GM04503 (cell line): ENCODE measurements around the gene OTOF.

Experiments
- DNase-seq: peaks from one replicate; pipeline ENCODE4 v3.0.0-alpha.2; 2012; ENCODE audit warnings: low read depth

Gene OTOF

DNA sequence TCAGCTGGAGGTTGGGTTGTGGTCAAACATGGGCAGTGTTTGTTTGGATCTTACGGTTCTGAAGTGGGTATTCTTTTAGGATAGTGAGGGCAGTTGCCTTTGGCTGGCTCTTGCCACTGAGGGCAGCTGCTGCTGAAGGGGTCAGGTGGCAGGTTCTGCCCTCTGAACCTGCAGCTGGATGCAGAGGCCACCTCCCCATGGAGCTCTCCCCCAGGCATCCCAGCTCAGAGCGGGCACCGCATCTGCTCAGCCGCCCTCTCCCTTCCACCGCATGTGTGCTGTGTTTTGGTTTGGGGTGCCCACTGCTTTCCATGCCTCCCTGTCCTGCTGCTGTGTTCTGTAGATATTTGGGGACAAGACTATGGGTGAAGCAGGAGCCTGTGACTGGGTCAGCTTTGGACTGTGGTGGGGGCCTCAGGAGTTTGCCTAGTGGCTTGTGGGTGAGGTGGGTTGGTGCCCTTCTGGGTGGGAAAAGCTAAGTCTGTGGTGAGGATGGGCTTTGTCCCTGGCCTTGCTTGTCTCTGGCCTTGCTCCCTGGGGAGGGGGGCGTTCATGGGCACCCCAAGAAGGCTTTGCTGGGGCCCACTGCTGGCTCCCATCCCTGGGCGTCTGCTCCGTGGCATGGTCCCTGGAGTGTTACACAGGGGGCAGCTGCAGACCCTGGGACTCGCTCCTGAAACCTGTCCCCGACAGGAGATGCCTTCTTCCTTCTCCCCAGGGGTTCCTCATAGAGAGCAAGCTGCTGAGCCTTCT is 28.5 kb downstream of the OTOF start:
- no peak for DNase-seq

DNA sequence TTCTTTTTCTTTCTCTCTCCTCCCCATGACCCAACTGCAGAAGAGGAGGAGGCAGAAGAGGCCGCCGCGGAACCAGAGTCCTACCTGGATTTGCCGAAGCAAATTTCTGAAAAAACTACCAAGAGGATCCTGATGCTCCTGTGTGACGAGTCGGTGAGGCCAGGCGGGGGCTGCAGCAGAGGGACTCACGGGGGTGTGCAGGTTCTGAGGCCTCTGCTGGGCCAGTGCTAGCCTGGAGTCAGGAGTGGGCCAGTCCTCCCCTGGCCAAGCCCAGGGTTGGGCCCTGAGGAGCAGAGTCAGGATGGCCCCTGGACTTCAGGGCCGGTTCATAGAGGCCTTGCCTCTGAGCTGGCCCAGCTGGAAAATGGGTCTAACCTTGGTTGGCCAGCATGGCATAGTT is 29.3 kb downstream of the OTOF start:
- no peak for DNase-seq

DNA sequence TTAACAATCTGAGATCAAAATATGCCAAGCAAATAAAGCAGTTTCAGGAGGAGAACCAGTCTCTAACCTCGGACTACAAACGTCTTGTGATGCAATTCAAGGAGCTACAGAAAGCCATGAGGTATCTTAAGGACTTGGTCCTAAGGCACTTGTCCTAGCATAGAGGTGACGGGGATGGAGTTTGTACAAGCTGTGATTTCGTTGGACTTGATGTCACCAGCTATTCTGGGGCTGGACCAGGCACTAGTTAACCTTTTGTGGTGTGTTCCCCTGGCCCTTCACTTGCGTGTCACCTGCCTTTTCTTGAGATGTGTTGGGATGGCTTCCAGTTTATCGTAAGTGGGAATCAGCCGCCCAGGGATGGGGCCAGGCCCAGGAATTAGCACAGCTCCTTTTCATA is 33.7 kb downstream of the OTOF start:
- DNase-seq: no peak

GRCh38 chr2:26442707-26443106 is 35.2 kb downstream of the OTOF start:
- no peak for DNase-seq

DNA sequence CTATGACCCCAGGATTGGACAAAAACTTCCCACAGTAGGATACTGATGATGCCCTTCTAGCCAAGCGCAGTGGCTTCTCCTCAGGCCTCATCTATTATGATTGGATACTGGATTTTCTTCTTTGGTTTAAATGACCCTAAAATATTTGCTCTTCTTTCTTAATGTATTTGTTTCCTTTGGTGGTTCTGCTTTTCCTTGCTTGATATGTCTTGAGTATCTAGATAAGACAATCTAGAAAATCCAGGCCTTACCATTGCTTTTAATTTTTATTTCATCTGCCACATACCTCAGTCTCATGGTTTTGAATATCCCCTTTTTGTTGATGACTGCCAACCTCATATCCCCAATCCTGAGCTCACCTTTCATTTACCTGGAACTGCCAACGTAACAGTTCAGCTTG is 35.6 kb downstream of the OTOF start:
- DNase-seq: no peak

- DNase-seq: no peak
Observed at GRCh38 chr2:26438926-26439325, 39.0 kb downstream of the OTOF start.

DNA sequence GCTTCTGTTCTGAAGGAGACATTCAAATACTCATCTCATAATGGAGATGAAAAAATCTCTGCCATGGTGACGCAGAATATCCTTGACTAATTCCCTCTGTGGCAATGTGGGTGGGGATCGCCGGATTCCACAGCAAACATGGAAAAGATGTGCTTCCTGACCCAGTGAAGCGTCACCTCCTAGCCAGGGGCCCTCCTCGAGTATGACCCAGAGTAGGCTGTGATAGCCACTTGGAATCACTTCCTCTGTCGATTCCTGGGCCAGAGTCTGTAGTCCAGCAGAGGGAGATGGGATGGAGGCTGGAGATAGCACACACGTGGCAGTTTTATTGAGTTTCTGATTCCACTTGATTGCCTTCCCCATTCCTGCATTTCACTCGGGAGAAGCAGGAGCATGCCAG is 39.4 kb downstream of the OTOF start:
- peak; percentile 65 for DNase-seq

DNA sequence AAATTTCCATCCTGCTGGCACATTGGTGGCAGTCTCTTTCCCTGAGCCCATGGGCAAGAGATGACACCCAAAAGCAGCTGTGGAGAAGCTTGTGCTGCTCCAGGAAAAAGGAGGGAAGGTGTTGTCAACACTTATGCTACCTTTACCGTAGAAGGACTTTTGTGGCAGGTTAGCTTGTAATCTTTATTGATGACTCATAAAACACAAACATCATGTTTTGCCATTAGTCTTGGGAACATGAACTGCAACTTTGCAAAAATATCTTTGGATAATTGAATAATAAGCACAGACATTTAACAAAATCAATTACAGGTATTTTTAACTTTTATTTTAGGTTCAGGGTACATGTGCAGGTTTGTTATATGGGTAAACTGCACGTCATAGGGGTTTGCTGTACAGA is 42.8 kb downstream of the OTOF start:
- DNase-seq: no peak

DNA sequence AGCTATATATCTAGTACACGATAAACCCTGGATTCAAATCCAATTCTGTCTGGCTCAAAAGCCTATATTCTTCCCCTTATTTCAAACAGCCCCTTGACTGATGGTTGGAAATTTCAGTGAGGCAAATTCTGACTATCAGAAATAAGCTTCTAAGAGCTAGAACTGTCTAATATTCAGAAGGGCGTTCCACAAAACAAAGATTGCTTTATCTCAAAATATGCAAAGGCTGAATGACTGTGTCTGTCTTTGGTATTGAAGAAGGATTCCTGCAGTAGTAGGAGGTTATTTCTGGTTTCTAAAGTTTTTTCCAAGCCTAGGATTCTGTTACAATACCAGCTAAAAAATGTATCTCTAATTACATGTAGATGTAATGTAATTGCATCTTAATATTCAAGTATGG is 45.1 kb downstream of the OTOF start:
- no peak for DNase-seq

- no peak for DNase-seq
Observed at GRCh38 chr2:26432363-26432762, 45.6 kb downstream of the OTOF start.

DNA sequence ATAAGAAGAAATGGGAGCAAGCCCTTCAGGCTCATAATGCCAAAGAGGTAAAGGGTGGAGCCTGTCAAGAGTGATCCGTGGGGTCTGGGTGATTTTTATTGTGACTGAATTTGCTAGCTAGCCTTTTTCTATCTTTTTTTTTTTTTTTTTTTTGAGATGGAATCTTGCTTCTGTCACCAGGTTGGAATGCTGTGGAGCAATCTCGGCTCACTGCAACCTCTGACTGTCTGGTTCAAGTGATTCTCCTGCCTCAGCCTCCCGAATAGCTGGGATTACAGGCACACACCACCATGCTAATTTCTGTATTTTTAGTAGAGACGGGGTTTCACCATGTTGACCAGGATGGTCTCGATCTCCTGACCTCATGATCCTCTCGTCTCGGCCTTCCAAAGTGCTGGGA is 47.1 kb downstream of the OTOF start:
- DNase-seq: no peak

DNA sequence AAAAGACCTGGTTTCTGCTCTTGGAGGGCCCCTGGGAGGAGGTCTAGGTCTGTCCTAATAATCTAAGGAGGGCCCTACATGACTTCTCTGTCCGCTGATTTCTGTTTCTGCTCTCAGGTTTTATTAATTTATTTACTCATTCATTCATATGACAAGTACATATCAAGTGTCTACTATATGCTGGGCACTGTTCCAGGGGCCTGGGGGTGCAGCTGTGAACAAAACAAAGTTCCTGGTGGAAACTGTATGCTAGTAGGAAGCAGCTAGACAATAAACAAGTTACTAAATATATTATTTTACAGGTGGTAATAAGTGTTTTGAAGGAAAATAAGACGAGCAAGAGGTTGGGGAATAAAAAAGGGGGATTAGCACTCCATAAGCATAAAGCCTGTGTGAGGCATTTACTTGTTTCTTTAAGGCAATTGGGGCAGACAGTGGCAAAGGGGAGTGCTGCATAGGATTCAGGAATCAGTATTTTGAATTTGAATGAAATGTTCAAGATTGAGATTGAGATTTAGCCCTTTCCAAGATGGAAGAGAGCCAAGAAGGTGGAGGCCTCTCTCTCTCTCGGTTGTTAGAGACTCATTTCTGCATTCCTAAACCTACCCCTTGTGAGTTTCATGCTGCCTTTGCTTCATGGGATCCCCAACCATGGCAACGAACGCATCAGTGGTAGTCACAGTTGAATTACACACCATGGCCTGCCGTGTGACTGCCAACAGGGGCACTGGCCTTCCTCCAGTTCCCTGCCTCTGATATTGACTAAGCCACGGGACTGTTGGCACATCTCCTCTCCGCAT is 47.9 kb downstream of the OTOF start:
- no peak for DNase-seq

DNA sequence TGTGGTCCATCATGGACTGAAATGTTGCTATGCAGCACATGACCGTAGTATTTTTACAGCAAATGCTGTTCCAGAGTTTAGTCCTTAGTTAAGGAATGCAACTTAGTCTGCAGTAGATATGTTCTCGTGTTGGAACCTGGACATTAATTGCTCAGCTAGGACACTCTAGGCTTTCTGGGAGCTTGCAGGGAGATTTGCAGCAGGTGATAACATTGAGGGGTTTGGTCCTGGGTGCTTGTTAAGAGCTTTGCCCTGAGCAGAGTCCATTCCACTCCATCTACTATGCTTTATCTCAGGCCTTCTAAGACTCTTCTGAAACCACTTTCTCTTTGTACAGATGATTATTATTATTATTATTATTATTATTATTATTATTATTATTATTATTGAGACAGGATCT is 49.1 kb downstream of the OTOF start:
- DNase-seq: no peak

- DNase-seq: no peak
Observed at GRCh38 chr2:26424221-26424620, 53.7 kb downstream of the OTOF start.

DNA sequence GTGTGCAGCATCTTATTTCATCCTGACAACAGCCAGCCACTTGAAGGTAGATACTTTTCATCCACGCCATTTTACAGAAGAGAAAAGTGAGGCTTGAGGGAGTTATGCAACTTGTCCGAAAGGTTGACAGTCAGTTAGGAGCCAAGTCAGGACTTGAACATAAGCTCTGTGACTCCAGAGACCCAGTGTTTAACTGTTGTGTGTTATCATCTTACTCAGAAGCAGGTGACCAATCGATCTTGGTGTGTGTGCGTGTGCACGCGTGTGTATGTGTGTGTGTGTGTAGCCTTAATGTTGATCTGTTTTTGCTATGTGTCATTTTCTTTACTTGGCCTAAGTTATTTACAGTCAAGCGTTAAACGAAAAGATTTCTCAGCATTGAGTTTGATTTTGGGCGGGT is 54.2 kb downstream of the OTOF start:
- DNase-seq: no peak

- DNase-seq: no peak
Observed at GRCh38 chr2:26422947-26423629, 54.8 kb downstream of the OTOF start.

- DNase-seq: no peak
Observed at GRCh38 chr2:26421961-26422360, 56.0 kb downstream of the OTOF start.

- no peak for DNase-seq
Observed at GRCh38 chr2:26414311-26414710, 63.6 kb downstream of the OTOF start.

DNA sequence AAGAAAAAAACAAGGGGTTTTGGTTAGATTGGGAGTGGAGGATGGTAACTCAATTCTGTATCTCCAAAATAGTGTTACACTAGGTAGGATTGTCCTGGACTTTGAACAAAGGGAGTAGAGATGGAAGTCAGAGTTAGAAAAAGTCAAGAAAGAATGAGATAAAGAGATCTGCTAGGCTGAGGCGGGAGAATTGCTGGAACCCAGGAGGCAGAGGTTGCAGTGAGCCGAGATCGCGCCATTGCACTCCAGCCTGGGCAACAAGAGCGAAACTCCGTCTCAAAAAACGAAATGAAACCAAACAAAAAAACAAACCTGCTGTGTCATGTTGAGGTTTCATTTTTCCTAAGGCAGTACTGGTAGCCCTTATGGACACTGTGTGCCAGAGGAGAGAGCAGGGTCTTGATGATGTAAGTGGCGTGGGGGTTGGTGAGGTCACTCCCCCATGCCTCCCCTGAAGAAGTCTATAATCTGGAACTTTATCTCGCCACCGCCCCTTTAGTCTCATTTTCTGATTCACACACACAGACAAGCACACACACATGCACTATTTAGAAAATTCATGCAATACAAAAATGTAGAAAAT is 65.7 kb downstream of the OTOF start:
- no peak for DNase-seq

GRCh38 chr2:26411419-26411818 is 66.5 kb downstream of the OTOF start:
- no peak for DNase-seq

DNA sequence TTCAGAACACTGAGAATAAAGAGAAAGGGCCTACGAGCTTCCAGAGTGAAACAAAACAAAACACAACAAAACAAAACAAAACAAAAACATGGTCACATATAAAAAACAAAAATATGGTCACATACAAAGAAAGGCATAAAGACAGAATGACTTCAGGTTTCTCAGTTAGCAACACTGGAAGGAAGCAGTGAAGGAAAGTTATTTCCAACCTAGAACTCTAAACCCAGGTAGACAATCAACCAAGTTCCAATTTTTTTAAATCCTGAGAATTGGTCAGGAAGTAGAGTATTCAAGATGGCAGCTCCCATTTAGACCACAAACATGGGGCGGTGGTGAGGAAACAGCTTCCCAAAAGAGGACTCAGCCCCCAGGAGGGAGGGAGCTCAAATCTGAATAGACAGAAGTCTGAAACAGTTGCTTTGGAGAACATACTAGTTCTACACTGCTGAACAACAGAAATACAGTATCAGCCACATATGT is 67.1 kb downstream of the OTOF start:
- DNase-seq: no peak

- no peak for DNase-seq
Observed at GRCh38 chr2:26409785-26410184, 68.1 kb downstream of the OTOF start.

- no peak for DNase-seq
Observed at GRCh38 chr2:26407526-26407925, 70.4 kb downstream of the OTOF start.
